HFFc6 (cell line): Measurements from ENCODE around the gene AFF2. TPM values are rescaled to one million over a fixed set of nuclear protein-coding genes. Genes with fewer than 3 reads are reported as not detected.

Experiments used
- DNase-seq: peaks from one replicate; pipeline ENCODE4 v3.0.0-alpha.2; 2018
- H3K27ac Mint-ChIP-seq: 2 replicates; pipeline ENCODE4 v1.8.0; 2020; ENCODE audit warnings: mild to moderate bottlenecking, mixed read lengths
- H3K27me3 Mint-ChIP-seq: 2 replicates; pipeline ENCODE4 v1.8.0; 2021; ENCODE audit warnings: mild to moderate bottlenecking, moderate library complexity, mixed read lengths; ENCODE audit not compliant: insufficient read depth
- H3K36me3 Mint-ChIP-seq: 2 replicates; pipeline ENCODE4 v1.8.0; 2021; ENCODE audit warnings: low read depth, mixed read lengths
- H3K4me1 Mint-ChIP-seq: 2 replicates; pipeline ENCODE4 v1.8.0; 2020; ENCODE audit warnings: low read depth, mixed read lengths
- H3K4me3 Mint-ChIP-seq: 2 replicates; pipeline ENCODE4 v1.8.0; 2020; ENCODE audit warnings: mild to moderate bottlenecking, moderate library complexity, mixed read lengths
- H3K9me3 Mint-ChIP-seq: 2 replicates; pipeline ENCODE4 v1.8.0; 2020; ENCODE audit warnings: mild to moderate bottlenecking, mixed read lengths
- total RNA-seq, 6 experiments: library from RNA; stranded (reverse); fragmentation: NEBNext Ultra II Directional; extraction: Animal tissue kit (Norgen Biotek cat#: 25700); gene quantifications; 2 replicates in 1 of 6; 3 replicates in 5 of 6; pipeline ENCODE4 v1.2.3, GENCODE V29; 2021
- TF ChIP-seq, protein P1 (sequence below): fragments of 200-600 bp; sonication (generic); IDR thresholded peaks from 2 replicates; pipeline ENCODE4 v1.5.0; 2021; ENCODE audit warnings: antibody characterized with exemption, mild to moderate bottlenecking

The AFF2 gene
- total RNA-seq, 6 experiments from 2014 or later: not detected

DNA sequence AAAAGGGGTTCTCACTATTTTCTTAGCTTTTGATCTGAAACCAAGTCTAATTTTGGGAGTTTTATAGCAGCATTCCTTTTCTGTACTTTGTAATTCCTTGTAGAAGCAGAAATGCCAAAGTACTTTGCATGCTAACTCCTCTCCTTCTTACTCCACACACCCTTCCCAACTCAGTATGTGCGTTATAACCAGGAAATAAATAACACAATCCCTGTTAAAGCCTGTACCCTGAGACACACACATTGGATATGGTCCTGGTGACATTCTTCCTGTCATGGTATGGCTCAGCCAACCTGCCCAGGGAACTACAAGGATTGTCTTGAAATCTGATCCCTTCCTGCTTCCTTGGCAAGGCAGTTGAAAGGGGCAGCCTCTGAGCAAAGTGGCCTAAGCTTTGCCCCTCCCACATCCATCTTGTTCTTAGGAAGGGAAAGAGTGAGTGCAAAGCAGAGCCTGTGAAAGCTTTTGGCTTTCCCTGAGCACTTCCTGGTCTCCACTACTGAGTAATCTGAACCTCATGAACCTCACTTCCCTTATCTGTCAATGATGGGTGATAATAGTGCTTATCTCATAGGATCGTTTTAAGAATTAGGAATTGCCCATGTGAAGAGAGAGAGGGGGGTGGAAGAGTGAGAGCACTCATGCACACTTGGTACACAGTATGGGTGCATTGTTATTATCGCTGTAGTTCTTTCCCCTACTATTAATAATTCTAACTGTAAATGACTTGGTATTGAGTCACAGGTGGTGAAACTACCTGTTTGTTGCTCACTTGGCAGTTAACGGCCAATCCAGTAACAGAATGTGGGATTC lies 109.3 kb downstream of the AFF2 start:
- no peaks in the 10 kb centered on the region for H3K4me1 Mint-ChIP-seq
- peaks cover 4% of the 10 kb centered on the region; the same call in 1 of the 2 replicates for H3K9me3 Mint-ChIP-seq
- no peak for DNase-seq

DNA sequence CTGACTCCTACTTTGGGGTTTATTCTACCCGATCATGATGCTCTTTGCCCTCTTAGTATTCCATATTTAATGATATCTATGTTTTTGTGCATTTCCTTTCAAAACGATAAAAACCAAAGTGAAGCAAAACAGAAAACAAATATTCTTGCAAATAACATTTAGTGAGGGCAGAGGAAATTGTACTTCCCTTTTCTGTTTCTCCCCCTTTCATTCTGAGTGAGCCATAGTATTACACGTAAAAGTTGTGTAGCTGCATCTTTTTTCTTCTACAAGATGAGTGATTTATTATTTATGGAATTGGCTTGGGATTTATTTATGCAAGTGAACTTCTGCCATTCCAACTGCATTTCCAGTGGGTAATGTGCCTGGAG lies 109.9 kb downstream of the AFF2 start:
- Mint-ChIP-seq H3K27ac (no peak overlapping the region), H3K36me3 (no peaks in the 10 kb centered on the region)

More for the DNA sequence above, 109.3 kb downstream of the AFF2 start:
- no peak overlapping the region for H3K4me3 Mint-ChIP-seq
- H3K36me3 Mint-ChIP-seq: no peaks in the 10 kb centered on the region
- no peak overlapping the region for H3K27ac Mint-ChIP-seq
- TF ChIP-seq, protein P1, sequence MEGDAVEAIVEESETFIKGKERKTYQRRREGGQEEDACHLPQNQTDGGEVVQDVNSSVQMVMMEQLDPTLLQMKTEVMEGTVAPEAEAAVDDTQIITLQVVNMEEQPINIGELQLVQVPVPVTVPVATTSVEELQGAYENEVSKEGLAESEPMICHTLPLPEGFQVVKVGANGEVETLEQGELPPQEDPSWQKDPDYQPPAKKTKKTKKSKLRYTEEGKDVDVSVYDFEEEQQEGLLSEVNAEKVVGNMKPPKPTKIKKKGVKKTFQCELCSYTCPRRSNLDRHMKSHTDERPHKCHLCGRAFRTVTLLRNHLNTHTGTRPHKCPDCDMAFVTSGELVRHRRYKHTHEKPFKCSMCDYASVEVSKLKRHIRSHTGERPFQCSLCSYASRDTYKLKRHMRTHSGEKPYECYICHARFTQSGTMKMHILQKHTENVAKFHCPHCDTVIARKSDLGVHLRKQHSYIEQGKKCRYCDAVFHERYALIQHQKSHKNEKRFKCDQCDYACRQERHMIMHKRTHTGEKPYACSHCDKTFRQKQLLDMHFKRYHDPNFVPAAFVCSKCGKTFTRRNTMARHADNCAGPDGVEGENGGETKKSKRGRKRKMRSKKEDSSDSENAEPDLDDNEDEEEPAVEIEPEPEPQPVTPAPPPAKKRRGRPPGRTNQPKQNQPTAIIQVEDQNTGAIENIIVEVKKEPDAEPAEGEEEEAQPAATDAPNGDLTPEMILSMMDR: no peak
- H3K27me3 Mint-ChIP-seq: no peaks in the 10 kb centered on the region

DNA sequence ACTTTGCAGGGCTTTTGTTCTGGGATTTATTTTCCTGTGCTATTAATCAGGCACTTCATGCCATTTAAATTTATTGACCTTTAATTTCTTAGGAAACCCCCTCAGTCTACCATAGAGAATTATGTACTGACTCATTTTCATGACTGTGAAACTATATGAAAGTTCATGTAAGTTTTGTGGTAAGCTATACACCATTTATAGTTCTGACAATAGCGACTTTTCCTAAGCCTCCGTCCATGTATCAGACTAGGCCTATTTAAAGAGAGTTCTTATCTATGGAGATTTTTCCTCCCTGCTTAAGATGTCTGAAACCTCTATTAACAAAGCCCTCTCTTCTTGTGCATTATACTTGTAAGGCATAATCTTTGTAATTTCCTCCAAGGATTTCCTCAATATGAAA lies 111.6 kb downstream of the AFF2 start:
- Mint-ChIP-seq H3K36me3 (no peaks in the 10 kb centered on the region), H3K9me3 (peaks cover 4% of the 10 kb centered on the region; the same call in 1 of the 2 replicates), H3K4me3 (no peak overlapping the region), H3K27me3 (no peaks in the 10 kb centered on the region), H3K27ac (no peak overlapping the region), H3K4me1 (no peaks in the 10 kb centered on the region)
- DNase-seq: no peak
- TF ChIP-seq, protein P1: no peak

More for the DNA sequence above, 109.9 kb downstream of the AFF2 start:
- no peaks in the 10 kb centered on the region for H3K4me1 Mint-ChIP-seq
- no peak for DNase-seq
- H3K4me3 Mint-ChIP-seq: no peak overlapping the region
- H3K27me3 Mint-ChIP-seq: no peaks in the 10 kb centered on the region
- peaks cover 4% of the 10 kb centered on the region; the same call in 1 of the 2 replicates for H3K9me3 Mint-ChIP-seq
- TF ChIP-seq, protein P1: no peak

DNA sequence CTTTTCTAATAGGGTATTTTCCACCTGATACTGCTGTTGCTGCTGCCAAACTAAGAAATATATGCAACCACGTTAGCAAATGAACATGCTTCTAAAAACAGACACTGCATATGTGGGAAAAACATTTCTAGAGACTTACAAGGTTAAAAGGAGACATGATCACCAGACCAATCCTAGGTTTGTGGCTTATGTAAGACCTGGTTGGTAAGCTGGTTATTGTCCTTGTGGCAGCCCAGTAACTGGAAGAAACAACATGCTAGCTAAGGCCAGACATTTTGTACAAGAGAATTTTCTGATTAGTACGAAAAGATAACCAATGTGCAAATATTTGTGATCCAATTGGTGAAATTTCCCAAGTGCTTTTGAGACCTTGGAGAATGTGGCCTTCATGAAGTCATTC lies 112.0 kb downstream of the AFF2 start:
- Mint-ChIP-seq H3K27ac (no peak overlapping the region), H3K27me3 (no peaks in the 10 kb centered on the region), H3K4me3 (no peak overlapping the region), H3K36me3 (no peaks in the 10 kb centered on the region), H3K9me3 (peaks cover 4% of the 10 kb centered on the region; the same call in 1 of the 2 replicates), H3K4me1 (no peaks in the 10 kb centered on the region)
- TF ChIP-seq, protein P1: no peak
- DNase-seq: no peak

DNA sequence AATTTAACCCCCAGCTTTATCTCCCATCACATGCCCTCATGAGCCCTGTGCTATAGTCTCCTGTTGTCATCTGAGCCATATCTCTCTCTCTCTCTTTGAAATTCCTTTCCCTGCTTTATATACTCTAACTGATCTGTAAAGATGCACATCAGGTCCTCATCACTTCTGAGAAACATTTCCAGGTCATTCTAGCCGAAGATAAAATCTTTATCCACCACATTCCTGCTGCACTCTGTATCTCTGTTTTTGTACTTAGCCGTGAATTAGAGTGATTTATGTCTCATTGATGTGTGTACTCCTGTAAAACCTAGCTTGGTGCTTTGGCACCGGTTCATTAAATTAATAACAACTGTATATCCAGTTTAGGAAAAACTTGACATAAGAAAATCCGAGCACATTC lies 113.2 kb downstream of the AFF2 start:
- DNase-seq: no peak
- Mint-ChIP-seq H3K27me3 (no peaks in the 10 kb centered on the region), H3K4me3 (no peak overlapping the region), H3K9me3 (peaks cover 4% of the 10 kb centered on the region; the same call in 1 of the 2 replicates), H3K4me1 (no peaks in the 10 kb centered on the region), H3K36me3 (no peaks in the 10 kb centered on the region), H3K27ac (no peak overlapping the region)
- TF ChIP-seq, protein P1: no peak
